Right lung (tissue), 10 donors: ENCODE data around the gene TP53RK. TPM values are rescaled to one million over a fixed set of nuclear protein-coding genes. Genes with fewer than 3 reads are reported as not detected.
A peak's percentile ranks its signal among the peaks of the same experiment; 100 is the strongest.

ENCODE experiments used
- DNase-seq, 2 donors: peaks; one replicate each; pipeline ENCODE4 v3.0.0-alpha.2; 2013
- long read RNA-seq, 8 donors: transcript quantifications; one replicate each; lab custom pipeline, GENCODE V29; 2026
- polyA plus RNA-seq, 5 donors: library from polyadenylated mRNA; unstranded; fragments of 120-200 nt; gene quantifications; one replicate each; pipeline versions ENCODE4 v1.2.1 to v1.2.3, GENCODE V29; 2013; ENCODE audit warnings: inconsistent platforms in 1 of 5, low replicate concordance in 1 of 5; ENCODE audit not compliant: insufficient read length in 5 of 5, insufficient read depth in 1 of 5

TP53RK gene
- polyA plus RNA-seq, result 10 to 100 TPM; 13.4 to 17.2 (median 15.1) TPM
- long read RNA-seq, donor 1, transcript TP53RK-202 (2 exons, 3,515 nt), result major isoform, 15 of 19 reads
- long read RNA-seq, donor 1, partial matches to known transcripts, result 0 of 19 reads
- long read RNA-seq, donor 1, other reads (novel, unspliced or antisense), result 0 of 19 reads
- long read RNA-seq, donor 2, partial matches to known transcripts, result 0 of 4 reads
- long read RNA-seq, donor 2, other reads (novel, unspliced or antisense), result 0 of 4 reads
- long read RNA-seq, donor 3, transcript TP53RK-202 (2 exons, 3,515 nt), result major isoform, 12 of 12 reads
- long read RNA-seq, donor 3, partial matches to known transcripts, result 0 of 12 reads
- long read RNA-seq, donor 3, other reads (novel, unspliced or antisense), result 0 of 12 reads
- long read RNA-seq, donor 4, transcript TP53RK-202 (2 exons, 3,515 nt), result major isoform, 9 of 10 reads
- long read RNA-seq, donor 4, partial matches to known transcripts, result 0 of 10 reads
- long read RNA-seq, donor 4, other reads (novel, unspliced or antisense), result 0 of 10 reads
- long read RNA-seq, donor 5, transcript TP53RK-202 (2 exons, 3,515 nt), result major isoform, 19 of 20 reads
- long read RNA-seq, donor 5, partial matches to known transcripts, result 0 of 20 reads
- long read RNA-seq, donor 5, other reads (novel, unspliced or antisense), result 0 of 20 reads
- long read RNA-seq, donor 6, transcript TP53RK-202 (2 exons, 3,515 nt), result major isoform, 19 of 21 reads
- long read RNA-seq, donor 6, partial matches to known transcripts, result 0 of 21 reads
- long read RNA-seq, donor 6, other reads (novel, unspliced or antisense), result 0 of 21 reads
- long read RNA-seq, donor 7, transcript TP53RK-202 (2 exons, 3,515 nt), result major isoform, 7 of 8 reads
- long read RNA-seq, donor 7, partial matches to known transcripts, result 0 of 8 reads
- long read RNA-seq, donor 7, other reads (novel, unspliced or antisense), result 0 of 8 reads
- long read RNA-seq, donor 8, transcript TP53RK-202 (2 exons, 3,515 nt), result major isoform, 6 of 6 reads
- long read RNA-seq, donor 8, partial matches to known transcripts, result 0 of 6 reads
- long read RNA-seq, donor 8, other reads (novel, unspliced or antisense), result 0 of 6 reads

GRCh38 chr20:46689082-46689753 lies at the start of gene TP53RK:
Gene TP53RK (minus strand): TSS chr20:46689444. CDS start chr20:46689414, 30 bp downstream.
- DNase-seq, result peak; percentile 99

- no peak for DNase-seq
These were observed 46.2 kb upstream of the TP53RK start for GRCh38 chr20:46735436-46735835.

GRCh38 chr20:46731770-46732169 lies 42.5 kb upstream of the TP53RK start:
- no peak for DNase-seq

- no peak for DNase-seq
These were observed 36.2 kb upstream of the TP53RK start for GRCh38 chr20:46725186-46726165.

- DNase-seq, result no peak
These were observed 35.2 kb upstream of the TP53RK start for GRCh38 chr20:46724343-46724959.

GRCh38 chr20:46723039-46723438 lies 33.8 kb upstream of the TP53RK start:
- DNase-seq, result no peak

- no peak for DNase-seq
These were observed 33.2 kb upstream of the TP53RK start for GRCh38 chr20:46722450-46722849.

- no peak for DNase-seq
These were observed 32.2 kb upstream of the TP53RK start for GRCh38 chr20:46721476-46721875.

- DNase-seq, result no peak
These were observed 31.7 kb upstream of the TP53RK start for GRCh38 chr20:46720776-46721425.

GRCh38 chr20:46720019-46720418 lies 30.8 kb upstream of the TP53RK start:
- DNase-seq, result no peak

- no peak for DNase-seq
These were observed 28.7 kb upstream of the TP53RK start for GRCh38 chr20:46717818-46718541.

- DNase-seq, result no peak
These were observed 26.1 kb upstream of the TP53RK start for GRCh38 chr20:46715292-46715756.

- DNase-seq, result no peak
These were observed 25.0 kb upstream of the TP53RK start for GRCh38 chr20:46713957-46714834.

- DNase-seq, result no peak
These were observed 22.9 kb upstream of the TP53RK start for GRCh38 chr20:46712056-46712636.

- no peak for DNase-seq
These were observed 21.1 kb upstream of the TP53RK start for GRCh38 chr20:46710153-46710913.

GRCh38 chr20:46709459-46710152 lies 20.4 kb upstream of the TP53RK start, which contains the start of gene SLC2A10:
Gene SLC2A10 (plus strand): TSS chr20:46709649. CDS start chr20:46709737, 88 bp downstream.
- peak; percentile 74 to 80 for DNase-seq
